Liver (tissue), 9 donors: ENCODE measurements around the gene CTSC. TPM values are rescaled to one million over a fixed set of nuclear protein-coding genes. Genes with fewer than 3 reads are reported as not detected.

Source experiments
- DNase-seq: peaks from one replicate; pipeline ENCODE4 v3.0.0-alpha.2; 2017; ENCODE audit warnings: low spot score
- H3K27ac ChIP-seq, 2 donors: one replicate each; pipeline ENCODE4 v1.7.0; 2013; ENCODE audit warnings: inconsistent platforms in 2 of 2, low read length in 2 of 2, control low read depth in 1 of 2, low read depth in 1 of 2, mild to moderate bottlenecking in 1 of 2
- H3K27me3 ChIP-seq, 4 donors: one replicate each; pipeline versions ENCODE4 v1.6.1 to v1.7.0; 2013; ENCODE audit warnings: low read length in 3 of 4, inconsistent platforms in 1 of 4, mild to moderate bottlenecking in 1 of 4, moderate library complexity in 1 of 4; ENCODE audit not compliant: control insufficient read depth in 4 of 4, insufficient read depth in 4 of 4
- H3K36me3 ChIP-seq, 4 donors: one replicate each; pipeline versions ENCODE4 v1.6.1 to v1.7.0; 2013; ENCODE audit warnings: low read length in 3 of 4, mild to moderate bottlenecking in 3 of 4, low read depth in 1 of 4, moderate library complexity in 1 of 4; ENCODE audit not compliant: control insufficient read depth in 4 of 4, insufficient read depth in 3 of 4
- H3K4me1 ChIP-seq, 4 donors: one replicate each; pipeline versions ENCODE4 v1.6.1 to v1.7.0; 2013; ENCODE audit warnings: low read length in 3 of 4, mild to moderate bottlenecking in 3 of 4, moderate library complexity in 1 of 4; ENCODE audit not compliant: control insufficient read depth in 4 of 4, insufficient read depth in 4 of 4
- H3K4me3 ChIP-seq, 3 donors: one replicate each; pipeline versions ENCODE4 v1.6.1 to v1.7.0; 2013; ENCODE audit warnings: low read length in 3 of 3, control low read depth in 1 of 3, low read depth in 1 of 3, mild to moderate bottlenecking in 1 of 3
- H3K9ac ChIP-seq, 2 donors: one replicate each; pipeline ENCODE4 v1.7.0; 2013; ENCODE audit warnings: low read length in 2 of 2, mild to moderate bottlenecking in 2 of 2, moderate library complexity in 2 of 2, control low read depth in 1 of 2, low read depth in 1 of 2
- H3K9me3 ChIP-seq, 4 donors: one replicate each; pipeline versions ENCODE4 v1.6.1 to v1.7.0; 2013; ENCODE audit warnings: low read length in 3 of 4; ENCODE audit not compliant: control insufficient read depth in 4 of 4
- ATF3 ChIP-seq: IDR thresholded peaks from 2 replicates; pipeline ENCODE4 v1.6.1; 2016; ENCODE audit warnings: antibody characterized with exemption
- CTCF ChIP-seq: fragments of 150-350 bp; IDR thresholded peaks from 2 replicates; pipeline ENCODE4 v1.5.1; 2017; ENCODE audit warnings: improper control_type of control experiment, low read depth, low read length; ENCODE audit not compliant: missing input control
- FOXA1 ChIP-seq: IDR thresholded peaks from 2 replicates; pipeline ENCODE4 v1.6.1; 2016; ENCODE audit warnings: antibody characterized with exemption
- GABPA ChIP-seq, 2 donors: IDR thresholded peaks in 1 of 2; conservative IDR thresholded peaks in 1 of 2; 2 replicates each; pipeline ENCODE4 v1.6.1; 2016; ENCODE audit warnings: antibody characterized with exemption in 2 of 2, mild to moderate bottlenecking in 1 of 2, moderate library complexity in 1 of 2
- HNF4A ChIP-seq, 2 donors: conservative IDR thresholded peaks; 2 replicates each; pipeline ENCODE4 v1.6.1; 2016; ENCODE audit warnings: antibody characterized with exemption in 2 of 2, mild to moderate bottlenecking in 2 of 2
- HNF4G ChIP-seq: IDR thresholded peaks from 2 replicates; pipeline ENCODE4 v1.6.1; 2016; ENCODE audit warnings: antibody characterized with exemption
- JUND ChIP-seq, 2 donors: IDR thresholded peaks; 2 replicates each; pipeline ENCODE4 v1.6.1; 2016; ENCODE audit warnings: antibody characterized with exemption in 2 of 2
- MAX ChIP-seq: IDR thresholded peaks from 2 replicates; pipeline ENCODE4 v1.6.1; 2016; ENCODE audit warnings: antibody characterized with exemption
- NR2F2 ChIP-seq: IDR thresholded peaks from 2 replicates; pipeline ENCODE4 v1.6.1; 2016; ENCODE audit warnings: antibody characterized with exemption
- RXRA ChIP-seq, 2 donors: IDR thresholded peaks; 2 replicates each; pipeline ENCODE4 v1.6.1; 2017 to 2018; ENCODE audit warnings: antibody characterized with exemption in 2 of 2, mild to moderate bottlenecking in 1 of 2
- SP1 ChIP-seq: IDR thresholded peaks from 2 replicates; pipeline ENCODE4 v1.6.1; 2018; ENCODE audit warnings: antibody characterized with exemption, mild to moderate bottlenecking
- YY1 ChIP-seq: IDR thresholded peaks from 2 replicates; pipeline ENCODE4 v1.6.1; 2016; ENCODE audit warnings: antibody characterized with exemption, mild to moderate bottlenecking
- ZBTB33 ChIP-seq: IDR thresholded peaks from 2 replicates; pipeline ENCODE4 v1.6.1; 2016; ENCODE audit warnings: antibody characterized with exemption
- WGBS: extraction: QIAGEN DNeasy Blood & Tissue Kit; methylation state at CpG from one replicate; pipeline ENCODE4 v1.1.7; 2013; 5-methylcytosine and 5-hydroxymethylcytosine counted together
- polyA plus RNA-seq, 2 donors: library from polyadenylated mRNA; stranded (reverse) in 1 of 2; unstranded in 1 of 2; fragments of 200-250 nt in 1 of 2; fragments of >200 nt in 1 of 2; fragmentation: Nextera tagmentation in 1 of 2; extraction: Ambion mirVana in 1 of 2; gene quantifications; one replicate each; pipeline versions ENCODE4 v1.2.1 to v1.2.3, GENCODE V29; 2013 to 2015
- total RNA-seq, 2 donors: library from RNA; depleted of rRNA; stranded (reverse); fragments of >200 nt; gene quantifications; one replicate each; pipeline ENCODE4 v1.2.3, GENCODE V29; 2014
- donor health status: healthy.
- donor health status: healthy.
- donor health status: healthy.
- donor health status: healthy.
- donor health status: healthy.

Gene CTSC
- total and polyA plus RNA-seq, 4 donors: 22.4 to 68.7 (median 31.3) TPM

- no peak for TF ChIP-seq ZBTB33
- TF ChIP-seq MAX: no peak
- no peak for TF ChIP-seq SP1
Observed at GRCh38 chr11:88320149-88320559, 17.4 kb downstream of the CTSC start (continued).

- no peaks in the 10 kb centered on the region for H3K9me3 ChIP-seq
- H3K9ac ChIP-seq: no peak overlapping the region
- H3K36me3 ChIP-seq: no peaks in the 10 kb centered on the region
- H3K4me3 ChIP-seq: no peak overlapping the region
- H3K27me3 ChIP-seq: no peaks in the 10 kb centered on the region
- TF ChIP-seq JUND (IDR thresholded peaks at IDR 0.05) (no peak), HNF4A (conservative IDR thresholded peaks at IDR 0.05) (peak; percentile 37 to 66)
- DNase-seq: no peak
- peaks cover 1 to 9% (median 9%) of the 10 kb centered on the region in 4 donors for H3K4me1 ChIP-seq
- H3K27ac ChIP-seq: peak overlapping the region in 1 of 2 donors; percentile 39
- 42% methylated on average over 2 of the region's 2 CpGs for whole genome bisulfite sequencing
Observed at GRCh38 chr11:88318017-88318416, 19.5 kb downstream of the CTSC start.

GRCh38 chr11:88317536-88317935 is 20.0 kb downstream of the CTSC start:
- no peak overlapping the region for H3K4me3 ChIP-seq
- no peak for TF ChIP-seq ATF3
- no peak for TF ChIP-seq RXRA (IDR thresholded peaks at IDR 0.05)
- no peak for TF ChIP-seq CTCF
- no peak for TF ChIP-seq HNF4G
- TF ChIP-seq FOXA1: no peak
- TF ChIP-seq YY1: no peak
- no peak for TF ChIP-seq MAX
- TF ChIP-seq NR2F2: no peak
- TF ChIP-seq ZBTB33: no peak
- no peak for TF ChIP-seq HNF4A (conservative IDR thresholded peaks at IDR 0.05)
- no peak for TF ChIP-seq GABPA (IDR thresholded peaks at IDR 0.05 in 1 of 2, conservative IDR thresholded peaks at IDR 0.05 in 1 of 2)
- peaks cover 1 to 9% (median 9%) of the 10 kb centered on the region in 4 donors for H3K4me1 ChIP-seq
- no peaks in the 10 kb centered on the region for H3K9me3 ChIP-seq
- H3K27me3 ChIP-seq: no peaks in the 10 kb centered on the region
- H3K27ac ChIP-seq: no peak overlapping the region
- H3K9ac ChIP-seq: no peak overlapping the region
- no peaks in the 10 kb centered on the region for H3K36me3 ChIP-seq
- WGBS: 84% methylated on average over 5 of the region's 5 CpGs
- DNase-seq: no peak
